GM19395 (cell line): ENCODE results near the gene TGFBR2.

ENCODE experiments used
- ATAC-seq: cut with Tn5 transposase; IDR thresholded peaks from one replicate; pipeline ENCODE4 v1.9.1; 2021; ENCODE audit warnings: mild to moderate bottlenecking, moderate library complexity; ENCODE audit not compliant: unreplicated experiment

Gene TGFBR2

DNA sequence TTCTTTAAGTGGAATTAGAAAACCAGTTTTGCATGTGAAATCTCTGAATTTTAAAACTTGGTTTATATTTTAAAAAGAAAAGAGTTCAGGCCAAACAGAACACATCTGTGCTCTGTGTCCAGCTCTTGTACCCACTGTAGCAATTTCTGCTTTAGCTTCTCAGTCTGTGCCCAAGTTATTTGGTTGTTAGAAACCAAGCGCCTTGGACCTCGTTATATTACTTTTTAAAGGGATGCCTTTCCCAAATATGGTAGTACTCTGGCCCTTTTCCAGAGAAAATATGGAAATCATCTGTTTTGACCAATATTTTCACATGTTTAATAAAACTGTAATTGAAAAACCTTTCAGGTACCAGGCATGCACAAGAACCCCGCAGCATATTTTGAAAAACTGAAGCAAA, 27.3 kb downstream of the TGFBR2 start:
- no peak for ATAC-seq

DNA sequence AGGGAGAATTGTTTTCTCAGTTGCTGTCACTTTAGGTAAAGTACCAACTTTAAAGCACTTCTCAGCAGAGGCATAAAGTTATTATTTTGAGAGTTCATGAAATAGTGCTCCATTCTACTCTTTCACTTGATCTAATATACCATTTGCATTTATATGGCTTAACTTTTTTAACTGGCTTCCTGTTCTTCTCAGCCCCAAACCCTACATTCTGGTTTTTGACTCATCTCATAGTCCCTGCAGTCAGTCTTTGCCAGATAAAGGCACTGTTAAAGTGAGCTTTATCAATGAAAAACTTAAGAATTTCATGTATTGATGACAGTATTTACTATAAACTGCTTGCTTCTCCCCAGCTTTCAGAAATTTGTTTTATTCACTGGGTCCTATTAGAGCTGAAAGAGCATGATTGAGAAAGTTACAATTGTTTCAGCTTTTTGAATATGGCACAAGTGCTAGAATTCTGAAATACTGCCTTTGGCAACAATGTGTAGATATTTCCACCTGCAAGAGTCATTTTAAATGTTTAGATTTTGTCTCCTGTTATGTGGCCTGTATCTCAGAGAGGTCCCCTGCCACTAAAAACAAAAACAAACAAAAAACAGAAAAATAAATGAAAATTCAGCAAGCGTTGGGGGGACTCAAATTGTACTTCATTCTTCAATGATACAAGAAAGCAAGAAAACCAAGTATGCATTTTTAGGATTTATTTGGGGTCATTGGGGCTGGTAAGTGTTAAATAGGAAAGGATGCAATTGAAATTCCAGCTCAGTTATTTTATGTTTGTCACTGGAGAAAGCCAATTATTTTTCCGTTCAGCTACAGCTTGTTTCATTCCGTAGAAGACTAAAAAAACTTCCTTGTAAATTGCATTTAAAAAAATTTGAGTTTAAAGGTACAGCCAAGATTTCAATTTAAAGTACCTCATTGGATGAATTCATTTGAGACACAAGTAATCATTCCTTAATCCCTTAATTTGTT, 28.6 kb downstream of the TGFBR2 start:
- ATAC-seq = no peak

DNA sequence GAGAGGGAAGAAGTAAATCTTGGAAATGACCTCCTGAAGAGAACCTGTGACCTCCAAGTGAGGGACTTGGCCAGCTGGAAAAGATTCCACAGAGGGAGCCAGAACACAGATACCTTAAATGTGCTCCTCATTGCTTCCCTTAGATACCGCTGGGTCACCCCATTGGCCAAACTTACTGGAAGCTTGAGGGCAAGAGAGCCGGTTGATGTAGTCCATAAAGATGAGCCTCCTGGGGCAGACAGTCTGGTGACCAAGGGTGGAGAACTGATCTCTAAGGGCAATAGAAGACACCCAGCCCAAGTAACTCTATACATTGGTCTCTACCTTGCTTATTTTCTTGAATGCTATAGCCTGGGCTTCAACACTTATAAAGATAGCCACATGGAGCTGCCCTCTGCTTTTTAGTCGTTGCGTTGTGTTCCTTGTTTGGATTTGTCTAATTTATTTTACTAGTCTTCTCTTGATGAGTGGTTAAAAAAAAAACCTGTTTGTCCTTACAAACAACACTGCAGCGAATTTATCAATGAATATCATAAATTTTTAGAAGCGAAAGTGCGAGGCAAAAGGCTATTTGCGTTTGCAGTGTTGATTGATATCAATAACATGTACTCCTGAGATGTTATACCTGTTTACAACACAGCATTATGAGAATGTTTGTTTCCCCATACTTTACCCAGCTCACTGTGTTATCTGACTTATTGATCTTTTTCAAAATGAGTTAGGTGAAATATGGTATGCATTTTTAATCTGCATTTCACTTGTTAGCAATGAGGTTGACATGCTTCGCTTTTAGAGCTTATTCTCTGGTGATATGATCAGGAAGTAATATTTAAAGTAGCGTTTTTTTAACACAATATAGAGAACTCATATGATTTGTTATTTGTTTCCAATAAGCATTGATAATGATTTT, 31.2 kb downstream of the TGFBR2 start:
- ATAC-seq = no peak

DNA sequence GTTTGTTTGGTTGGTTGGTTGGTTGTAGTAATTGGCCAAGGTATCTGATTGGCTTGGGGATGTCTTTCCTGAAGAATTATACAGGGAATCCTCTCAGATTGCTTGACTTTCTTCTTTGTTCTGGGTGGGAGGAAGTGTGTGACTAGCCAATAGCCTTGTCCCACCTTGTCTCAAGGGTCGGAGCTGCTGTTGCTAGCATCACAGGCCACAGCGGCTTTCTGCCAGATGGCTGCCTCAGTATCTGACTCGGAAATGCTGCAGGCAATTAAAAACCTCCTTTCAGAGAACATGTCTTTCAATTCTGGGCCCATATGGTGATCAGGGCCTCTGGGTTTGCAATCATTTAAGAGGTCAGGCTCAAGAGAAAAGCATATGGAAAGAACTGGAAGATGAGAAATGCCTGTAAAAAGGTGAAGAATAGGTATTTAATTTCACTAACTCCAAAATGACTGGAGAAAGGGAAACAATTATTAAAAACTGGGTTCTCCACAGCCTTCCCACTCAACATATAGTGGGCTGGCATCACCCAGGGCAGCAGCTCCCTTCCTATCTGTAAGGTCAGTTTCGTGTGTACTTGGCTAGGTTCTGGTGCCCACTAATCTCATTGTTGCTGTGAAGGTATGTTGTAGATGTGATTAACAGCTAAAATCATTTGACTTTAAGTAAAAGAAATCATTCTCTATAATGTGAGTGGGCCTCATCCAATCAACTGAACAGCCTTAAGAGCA, 32.4 kb downstream of the TGFBR2 start:
- ATAC-seq = no peak

DNA sequence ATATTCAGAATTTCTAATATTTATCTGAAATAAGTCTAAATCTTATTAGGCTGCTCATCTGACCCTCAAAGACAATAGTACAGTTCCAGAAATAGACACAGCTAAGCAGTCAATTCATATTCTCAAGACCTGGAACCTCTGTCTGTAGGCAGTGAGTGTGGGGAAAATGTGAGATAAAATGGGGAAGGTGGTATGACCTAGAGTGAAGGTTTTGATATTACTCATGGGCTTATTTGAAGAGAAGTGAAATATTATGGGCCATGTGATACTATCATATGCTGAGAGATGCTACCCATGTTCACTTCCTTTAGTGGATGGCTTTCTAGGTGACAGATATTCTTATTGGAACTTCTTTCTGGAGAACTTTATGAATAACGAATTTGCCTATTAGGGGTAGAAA, 33.5 kb downstream of the TGFBR2 start:
- peak; percentile 85 for ATAC-seq

DNA sequence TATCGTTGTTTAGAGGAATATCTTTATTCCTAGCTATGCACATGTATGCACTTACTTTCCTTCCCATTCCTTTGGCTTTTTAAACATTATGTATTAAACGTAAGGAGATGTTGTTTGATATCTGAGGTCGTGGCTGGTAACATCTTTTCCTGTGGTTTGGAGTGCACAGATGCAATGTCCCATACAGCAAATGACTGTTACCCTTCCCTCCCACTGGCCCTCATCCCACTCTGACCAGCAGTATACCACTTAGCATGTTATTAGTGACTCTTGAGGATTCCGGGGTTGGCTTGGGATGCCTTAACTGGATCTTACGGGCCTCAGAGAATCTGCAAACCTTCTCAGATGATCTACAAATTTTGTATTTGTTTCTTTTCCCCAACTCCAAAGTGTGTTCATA, 34.5 kb downstream of the TGFBR2 start:
- no peak for ATAC-seq

DNA sequence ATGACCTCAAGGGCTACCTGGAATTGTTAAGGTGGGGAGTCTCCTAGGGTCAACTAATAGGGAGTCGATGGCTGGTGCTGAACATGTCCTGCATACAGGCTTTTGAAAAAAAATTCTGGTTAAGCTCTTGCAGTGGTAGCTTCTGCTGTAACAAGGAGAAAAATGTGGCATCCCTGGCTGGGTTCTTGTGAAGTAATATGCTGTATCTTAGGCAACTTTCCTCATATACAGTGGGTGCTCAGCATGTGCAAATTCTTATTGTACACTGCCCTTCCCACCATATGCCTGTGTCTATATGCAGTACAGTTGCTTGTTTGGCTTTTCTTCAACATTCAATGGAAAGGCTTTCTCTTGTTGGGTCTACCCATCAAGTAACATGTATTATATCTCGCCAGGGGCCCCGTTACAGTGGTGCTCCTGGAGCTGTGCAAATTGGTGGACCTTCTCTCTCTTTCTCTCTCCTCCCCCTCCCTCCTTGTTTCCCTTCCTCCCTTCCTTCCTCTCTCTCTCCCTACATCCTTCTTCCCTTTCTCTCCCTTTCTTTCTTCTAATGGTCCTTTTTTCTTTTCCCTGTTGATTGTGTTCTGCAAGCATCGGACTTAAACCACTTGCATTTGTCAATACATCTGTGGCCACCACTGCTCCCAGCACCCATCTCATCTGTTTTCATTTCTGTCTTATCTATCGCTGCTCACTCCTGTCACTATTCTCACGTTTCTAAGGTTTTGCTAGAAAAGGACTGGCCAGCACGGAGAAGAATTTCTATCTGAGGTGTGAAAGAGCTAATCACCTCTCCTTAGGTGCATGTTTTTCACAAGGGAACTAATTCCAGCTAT, 35.2 kb downstream of the TGFBR2 start:
- ATAC-seq = no peak

DNA sequence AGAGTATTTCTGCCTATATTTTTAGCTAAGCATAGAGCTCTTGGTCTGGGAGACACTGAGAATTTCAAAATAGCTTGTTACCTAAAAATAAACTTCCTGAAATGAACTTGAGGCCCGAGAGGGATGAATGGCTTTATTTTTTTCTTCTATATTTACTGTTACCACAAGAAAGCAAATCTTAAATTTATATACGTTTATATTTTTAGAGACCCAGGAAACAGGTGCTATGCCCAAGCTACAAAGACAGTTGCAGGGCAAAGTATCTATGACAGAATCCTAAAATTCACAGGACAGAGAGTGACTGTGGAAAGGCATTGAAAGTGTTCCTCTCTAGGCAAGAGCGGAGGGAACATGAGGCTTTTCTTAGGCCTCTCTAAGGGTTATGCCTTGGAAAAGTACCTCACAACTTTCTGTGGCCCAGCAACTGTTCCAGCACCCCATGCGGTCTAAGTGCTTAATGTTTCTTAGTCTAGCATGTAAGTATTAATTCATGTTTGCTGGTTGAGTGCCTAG, 36.5 kb downstream of the TGFBR2 start:
- no peak for ATAC-seq

DNA sequence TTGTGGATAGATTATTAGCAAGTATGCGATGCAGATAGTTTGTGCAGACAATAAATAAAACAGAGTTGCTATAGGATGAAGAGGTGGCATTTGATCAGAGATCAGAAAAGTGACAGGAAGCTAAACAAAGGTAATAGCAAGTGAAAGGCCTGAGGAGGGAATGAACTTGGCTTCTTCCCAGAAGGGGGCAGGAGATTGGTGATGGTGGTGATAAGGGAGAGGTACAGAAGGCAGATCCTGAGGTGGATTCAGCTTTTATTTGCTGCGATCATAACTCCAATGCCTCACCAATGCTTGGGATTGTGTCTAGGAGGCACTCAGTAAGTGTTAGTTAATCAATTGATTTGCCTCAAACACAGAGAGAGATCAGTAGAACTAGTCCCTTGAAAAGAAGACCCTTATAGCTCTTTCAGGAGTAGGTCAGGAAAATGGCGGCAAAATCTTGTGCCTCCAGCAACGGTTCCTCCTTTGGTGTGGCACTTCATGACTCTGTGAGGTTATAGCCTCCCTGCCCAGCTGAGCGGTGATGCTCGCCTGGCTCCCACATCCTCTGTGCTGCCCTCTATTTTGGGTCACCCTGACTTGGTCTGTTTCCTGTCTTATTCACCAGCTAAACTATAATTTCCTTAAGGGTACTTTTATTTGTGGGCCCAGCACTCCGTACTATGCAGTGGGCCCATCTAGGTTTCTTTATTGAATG, 37.5 kb downstream of the TGFBR2 start:
- no peak for ATAC-seq

DNA sequence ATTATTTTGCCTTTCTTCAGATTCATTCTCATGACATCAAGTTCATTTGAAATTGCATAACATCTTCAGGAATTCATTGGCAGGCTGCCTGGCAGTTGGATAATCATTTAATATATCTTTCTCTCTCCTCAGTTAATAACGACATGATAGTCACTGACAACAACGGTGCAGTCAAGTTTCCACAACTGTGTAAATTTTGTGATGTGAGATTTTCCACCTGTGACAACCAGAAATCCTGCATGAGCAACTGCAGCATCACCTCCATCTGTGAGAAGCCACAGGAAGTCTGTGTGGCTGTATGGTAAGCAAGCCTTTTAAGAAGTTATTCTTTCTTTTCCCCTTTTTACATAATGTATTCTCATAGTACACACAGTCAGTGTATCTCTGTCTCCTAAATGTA, 38.2 kb downstream of the TGFBR2 start:
- peak; percentile 60 for ATAC-seq

DNA sequence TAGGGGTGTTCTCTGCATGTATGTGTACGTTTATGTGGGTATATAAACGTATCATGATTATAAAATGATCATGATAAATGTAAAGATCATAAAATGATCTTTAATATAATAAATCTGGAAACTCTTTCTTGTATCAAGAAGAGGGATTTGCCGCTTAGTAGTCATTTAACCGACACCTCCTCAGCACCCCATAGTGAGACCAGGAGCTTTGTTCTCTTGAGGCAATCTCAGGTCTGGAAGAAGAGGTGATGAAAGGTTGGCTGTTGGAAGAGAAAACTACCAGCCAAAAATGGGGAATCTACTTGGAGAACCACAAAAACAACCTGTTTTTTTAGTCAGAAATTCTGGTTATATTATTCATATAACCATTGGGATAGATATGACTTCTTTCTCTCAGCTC, 38.7 kb downstream of the TGFBR2 start:
- ATAC-seq = no peak

DNA sequence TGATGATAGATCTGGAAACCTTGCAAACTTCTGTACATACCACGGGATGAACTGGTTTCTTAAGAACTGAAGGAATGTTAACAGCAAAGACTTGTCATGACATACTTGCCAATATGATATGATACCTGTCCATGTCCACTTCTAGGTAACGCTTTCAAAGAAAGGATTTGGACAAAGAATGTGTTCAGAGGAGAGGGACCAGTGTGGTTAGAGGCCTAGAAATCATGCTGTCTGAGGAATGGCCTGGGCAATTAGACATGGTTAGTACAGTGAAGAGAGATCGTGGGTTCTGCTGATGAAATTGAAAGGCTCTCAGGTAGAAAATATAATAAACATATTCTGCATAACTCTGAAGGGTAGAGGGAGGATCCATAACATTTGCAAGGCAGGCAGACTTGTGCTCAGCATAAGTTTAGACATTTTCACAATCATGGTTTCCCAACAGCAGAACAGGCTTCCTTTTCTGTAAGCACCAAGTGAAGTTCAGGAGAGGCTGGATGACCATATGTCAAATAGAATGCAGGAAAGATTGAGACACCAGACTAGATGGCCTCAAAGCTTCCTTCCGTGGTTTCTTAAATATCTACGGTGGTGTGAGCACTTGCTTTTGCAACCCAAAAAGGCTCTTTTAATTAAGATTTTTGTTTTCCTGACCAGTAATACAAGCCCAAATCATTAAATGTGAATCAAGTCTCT, 39.9 kb downstream of the TGFBR2 start:
- no peak for ATAC-seq

DNA sequence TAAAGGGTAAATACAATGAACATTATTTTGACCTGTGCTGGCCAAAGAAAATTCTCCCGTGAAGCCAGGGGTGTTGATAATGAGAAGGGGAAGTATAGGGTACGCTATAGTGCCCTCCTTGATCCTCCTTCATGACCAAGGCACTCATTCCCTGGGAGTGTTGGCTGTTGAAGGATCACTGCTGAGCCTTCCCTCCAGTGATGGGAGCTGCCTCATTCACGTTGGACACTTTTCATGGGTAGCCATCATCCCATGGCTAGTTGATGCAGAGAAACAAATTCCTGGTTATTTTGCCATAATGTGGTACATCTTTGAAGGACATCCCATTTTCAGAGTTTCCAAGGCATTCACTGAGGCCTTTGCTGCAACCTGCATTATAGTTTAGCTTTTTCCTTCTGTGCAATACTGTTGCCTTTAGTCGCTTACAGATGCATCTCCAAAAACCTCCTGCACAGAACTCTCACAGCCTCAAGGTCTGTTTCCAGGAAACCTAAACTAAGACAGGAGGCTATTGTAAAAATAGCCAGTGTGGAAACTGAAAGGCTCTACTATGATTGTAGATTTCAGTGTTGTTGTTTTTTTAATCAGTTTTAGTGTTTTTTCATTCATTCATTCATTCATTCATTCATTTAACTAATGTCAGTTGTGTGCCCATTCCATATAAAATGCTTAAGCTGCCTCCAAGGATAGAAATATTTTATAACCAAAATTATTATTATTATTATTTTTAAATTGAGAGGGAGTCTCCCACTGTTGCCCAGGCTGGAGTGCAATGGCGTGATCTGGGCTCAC, 40.8 kb downstream of the TGFBR2 start:
- ATAC-seq = no peak

DNA sequence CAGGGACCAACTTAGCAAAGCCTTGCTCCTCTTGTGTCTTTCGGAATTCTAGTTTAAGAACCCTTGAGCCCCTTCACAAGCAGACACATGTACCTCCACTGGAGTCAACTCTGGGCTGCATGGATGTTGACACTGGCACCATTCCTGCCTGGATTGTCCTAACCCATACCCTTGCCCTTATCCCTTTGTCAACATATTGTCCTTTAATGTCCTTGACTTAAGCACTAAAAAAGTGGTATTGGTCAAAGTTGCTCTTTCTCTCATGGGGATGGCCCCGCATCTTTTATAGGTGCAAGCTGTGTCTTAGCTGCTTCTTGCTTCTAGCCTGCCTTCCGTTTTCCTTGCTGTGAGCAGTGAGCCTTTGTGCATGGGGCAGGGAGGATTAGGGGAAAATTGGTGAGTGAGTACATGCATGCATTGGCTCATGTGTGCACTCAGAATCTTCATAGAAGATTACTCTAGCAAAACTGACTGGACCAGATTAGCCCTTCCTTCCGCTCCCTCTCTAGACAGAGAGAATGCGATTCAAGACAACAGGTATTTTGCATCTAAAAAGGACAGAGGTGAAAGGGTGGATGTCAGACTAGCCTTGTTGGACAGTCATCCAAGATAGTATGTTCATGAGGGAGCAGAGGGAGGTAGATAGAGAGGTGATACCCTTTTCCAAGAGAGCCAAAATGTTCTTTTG, 42.4 kb downstream of the TGFBR2 start:
- ATAC-seq = no peak

DNA sequence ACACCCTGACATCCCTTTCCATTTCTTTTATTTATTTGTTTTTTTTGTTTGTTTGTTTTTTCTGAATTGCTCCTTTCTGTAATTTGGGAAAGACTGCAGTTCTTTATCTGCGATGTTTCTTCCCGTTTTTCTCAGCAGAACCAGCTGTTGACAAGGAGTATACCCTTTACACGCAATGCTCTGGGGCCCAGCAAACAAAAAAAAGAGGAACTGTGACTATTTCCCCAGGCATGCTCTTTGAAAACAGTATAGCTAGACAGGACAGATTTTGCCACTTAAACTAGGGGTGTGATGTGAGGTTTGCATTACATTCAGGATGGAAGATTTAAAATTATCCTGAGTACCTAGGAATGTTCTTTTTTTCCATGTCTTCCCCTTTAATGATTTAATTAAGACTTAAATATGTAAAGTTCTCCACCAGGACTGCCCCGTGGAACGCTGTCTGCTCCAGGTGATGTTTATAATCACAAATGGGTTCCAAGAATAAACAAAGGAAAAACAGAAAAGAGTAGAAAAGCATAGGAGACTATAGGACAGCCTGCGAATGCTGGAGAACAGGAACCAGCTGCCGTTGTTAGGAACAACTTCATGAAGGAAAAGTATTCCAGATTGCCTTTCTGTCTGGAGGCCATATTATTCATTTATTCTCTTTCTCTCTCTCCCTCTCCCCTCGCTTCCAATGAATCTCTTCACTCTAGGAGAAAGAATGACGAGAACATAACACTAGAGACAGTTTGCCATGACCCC, 43.3 kb downstream of the TGFBR2 start:
- ATAC-seq = peak; percentile 81

DNA sequence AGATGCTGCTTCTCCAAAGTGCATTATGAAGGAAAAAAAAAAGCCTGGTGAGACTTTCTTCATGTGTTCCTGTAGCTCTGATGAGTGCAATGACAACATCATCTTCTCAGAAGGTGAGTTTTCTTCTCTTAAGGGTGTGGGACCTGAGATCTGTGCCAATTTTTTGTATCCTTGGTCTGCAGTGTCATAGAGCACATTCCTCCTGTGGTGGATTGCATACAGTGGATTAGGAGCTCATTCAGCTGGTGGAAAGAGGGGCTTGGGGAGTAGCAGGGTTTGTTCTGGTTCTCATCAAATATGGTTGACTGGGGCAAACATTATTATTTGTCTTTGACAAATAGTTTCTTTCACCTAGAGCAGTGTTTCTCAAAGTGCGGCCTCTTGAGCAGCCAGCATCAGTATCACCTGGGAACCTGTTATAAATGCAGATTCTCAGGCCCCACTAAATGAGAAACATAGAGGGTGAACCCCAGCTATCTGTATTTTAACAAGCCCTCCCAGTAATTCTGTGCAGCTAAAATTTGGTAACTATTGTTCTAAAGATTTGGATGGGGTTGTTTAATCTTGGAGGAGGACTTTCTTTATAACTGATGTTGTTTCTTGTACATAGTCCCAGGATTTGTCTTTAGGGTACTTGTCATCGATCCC, 44.1 kb downstream of the TGFBR2 start:
- ATAC-seq = no peak
